ENCODE results near the gene CXCL1. TPM values are rescaled to one million over a fixed set of nuclear protein-coding genes. Genes with fewer than 3 reads are reported as not detected.

CXCL1 gene
- total RNA-seq, 1 experiment from 2014 or later = not detected

- no peak for DNase-seq (ENCODE audit: low spot score)
Observed at GRCh38 chr4:73851293-73851692, 17.9 kb upstream of the CXCL1 start.

GRCh38 chr4:73852771-73853170 lies 16.4 kb upstream of the CXCL1 start:
- DNase-seq (ENCODE audit: low spot score) = no peak

GRCh38 chr4:73853246-73853704 lies 15.9 kb upstream of the CXCL1 start, which contains the start of gene PF4V1:
Gene PF4V1, plus strand, starts transcription at chr4:73853296. Its CDS starts 67 bp downstream, at chr4:73853363.
- no peak for DNase-seq (ENCODE audit: low spot score)

GRCh38 chr4:73853718-73854473 lies 15.3 kb upstream of the CXCL1 start:
- DNase-seq (ENCODE audit: low spot score) = no peak

GRCh38 chr4:73855406-73855805 lies 13.8 kb upstream of the CXCL1 start:
- no peak for DNase-seq (ENCODE audit: low spot score)

GRCh38 chr4:73856518-73856917 lies 12.7 kb upstream of the CXCL1 start:
- no peak for DNase-seq (ENCODE audit: low spot score)

- DNase-seq (ENCODE audit: low spot score) = no peak
Observed at GRCh38 chr4:73859614-73860088, 9.5 kb upstream of the CXCL1 start.

- DNase-seq (ENCODE audit: low spot score) = no peak
Observed at GRCh38 chr4:73860181-73860580, 9.0 kb upstream of the CXCL1 start.

GRCh38 chr4:73860917-73861316 lies 8.3 kb upstream of the CXCL1 start:
- DNase-seq (ENCODE audit: low spot score) = no peak

- no peak for DNase-seq (ENCODE audit: low spot score)
Observed at GRCh38 chr4:73862322-73862721, 6.9 kb upstream of the CXCL1 start.

- no peak for DNase-seq (ENCODE audit: low spot score)
Observed at GRCh38 chr4:73864365-73864764, 4.8 kb upstream of the CXCL1 start.

- no peak for DNase-seq (ENCODE audit: low spot score)
Observed at GRCh38 chr4:73864961-73865360, 4.2 kb upstream of the CXCL1 start.

- no peak for DNase-seq (ENCODE audit: low spot score)
Observed at GRCh38 chr4:73865431-73866096, 3.6 kb upstream of the CXCL1 start.

GRCh38 chr4:73866246-73866645 lies 2.9 kb upstream of the CXCL1 start:
- DNase-seq (ENCODE audit: low spot score) = no peak

- DNase-seq (ENCODE audit: low spot score) = no peak
Observed at GRCh38 chr4:73867783-73868182, 1.4 kb upstream of the CXCL1 start.

- DNase-seq (ENCODE audit: low spot score) = no peak
Observed at GRCh38 chr4:73868206-73869129, 725 bp upstream of the CXCL1 start.

GRCh38 chr4:73870260-73870659 lies 1.1 kb downstream of the CXCL1 start:
- DNase-seq (ENCODE audit: low spot score) = no peak

- DNase-seq (ENCODE audit: low spot score) = no peak
Observed at GRCh38 chr4:73870768-73871167, 1.6 kb downstream of the CXCL1 start.

GRCh38 chr4:73871511-73872310 lies 2.5 kb downstream of the CXCL1 start:
- DNase-seq (ENCODE audit: low spot score) = no peak

GRCh38 chr4:73872316-73873108 lies 3.3 kb downstream of the CXCL1 start:
- no peak for DNase-seq (ENCODE audit: low spot score)

Measured in A172 (cell line).